ENCODE data around the gene MTMR12. TPM values are rescaled to one million over a fixed set of nuclear protein-coding genes. Genes with fewer than 3 reads are reported as not detected.

Gene MTMR12
- polyA plus RNA-seq, 1 donor (not counting 4 experiments of a cell fraction or from before 2014, with no cell fraction given) = 17.1 TPM

GRCh38 chr5:32304622-32305021, 8.1 kb downstream of the MTMR12 start:
- peaks cover 51% of the 10 kb centered on the region for H3K79me2 ChIP-seq (ENCODE audit: control insufficient read depth, insufficient read depth, low read length)
- no peak for FAIRE-seq
- dilution Hi-C loops (cut with MboI; ENCODE audit: extremely low pct_ligation_motif_present, low sequenced_read_pairs) = no loop called here

GRCh38 chr5:32303755-32304120, 9.0 kb downstream of the MTMR12 start:
- H4K20me1 ChIP-seq (ENCODE audit: control insufficient read depth, extremely low read depth, insufficient read depth, low read length) = peaks cover 3% of the 10 kb centered on the region
- H3K4me3 ChIP-seq (ENCODE audit: control insufficient read depth in 2 of 3, extremely low read depth in 1 of 3, insufficient read depth in 2 of 3, low read depth in 1 of 3, low read length in 3 of 3) = no peak overlapping the region
- no peaks in the 10 kb centered on the region for H3K4me1 ChIP-seq (ENCODE audit: control insufficient read depth, extremely low read depth, insufficient read depth, low read length)
- no peaks in the 10 kb centered on the region for H3K9me1 ChIP-seq (ENCODE audit: control insufficient read depth, extremely low read depth, insufficient read depth, low read length)
- no peak overlapping the region for H3K9ac ChIP-seq (ENCODE audit: control insufficient read depth, extremely low read depth, insufficient read depth, low read length)
- no peaks in the 10 kb centered on the region for H3K36me3 ChIP-seq (ENCODE audit: control insufficient read depth in 2 of 2, extremely low read depth in 1 of 2, insufficient read depth in 2 of 2, low read length in 2 of 2)
- H3K27me3 ChIP-seq (ENCODE audit: control insufficient read depth, extremely low read depth, insufficient read depth, low read length) = no peaks in the 10 kb centered on the region
- DNase-seq (ENCODE audit: low read depth, low spot score) (no peak), FAIRE-seq (no peak)
- H3K4me2 ChIP-seq (ENCODE audit: control insufficient read depth, extremely low read depth, insufficient read depth, low read depth, low read length) = no peak overlapping the region
- no peak overlapping the region for H2AFZ ChIP-seq (ENCODE audit: control insufficient read depth, low read length)
- no peak overlapping the region for H3K27ac ChIP-seq (ENCODE audit: control insufficient read depth, insufficient read depth, low read length)
- no peaks in the 10 kb centered on the region for H3K9me3 ChIP-seq (ENCODE audit: control insufficient read depth, low read depth, low read length)
- dilution Hi-C loops (cut with MboI; ENCODE audit: extremely low pct_ligation_motif_present, low sequenced_read_pairs) = no loop called here
- TF ChIP-seq CTCF (optimal IDR thresholded peaks at IDR 0.05 in 1 of 3, IDR thresholded peaks at IDR 0.05 in 1 of 3, conservative IDR thresholded peaks at IDR 0.05 in 1 of 3; ENCODE audit: extremely low read depth in 1 of 3, insufficient read depth in 2 of 3, low read length in 3 of 3) = no peak
- no peak for TF ChIP-seq EZH2 (IDR thresholded peaks at IDR 0.05; ENCODE audit: low read length)
- H3K79me2 ChIP-seq (ENCODE audit: control insufficient read depth, insufficient read depth, low read length) = peaks cover 55% of the 10 kb centered on the region

More at GRCh38 chr5:32304622-32305021, 8.1 kb downstream of the MTMR12 start:
- Histone ChIP-seq H3K9ac (ENCODE audit: control insufficient read depth, extremely low read depth, insufficient read depth, low read length) (no peak overlapping the region), H4K20me1 (ENCODE audit: control insufficient read depth, extremely low read depth, insufficient read depth, low read length) (peaks cover 3% of the 10 kb centered on the region), H3K9me1 (ENCODE audit: control insufficient read depth, extremely low read depth, insufficient read depth, low read length) (no peaks in the 10 kb centered on the region), H3K4me3 (ENCODE audit: control insufficient read depth in 2 of 3, extremely low read depth in 1 of 3, insufficient read depth in 2 of 3, low read depth in 1 of 3, low read length in 3 of 3) (no peak overlapping the region), H2AFZ (ENCODE audit: control insufficient read depth, low read length) (no peak overlapping the region), H3K27me3 (ENCODE audit: control insufficient read depth, extremely low read depth, insufficient read depth, low read length) (no peaks in the 10 kb centered on the region), H3K36me3 (ENCODE audit: control insufficient read depth in 2 of 2, extremely low read depth in 1 of 2, insufficient read depth in 2 of 2, low read length in 2 of 2) (no peaks in the 10 kb centered on the region), H3K4me1 (ENCODE audit: control insufficient read depth, extremely low read depth, insufficient read depth, low read length) (no peaks in the 10 kb centered on the region), H3K9me3 (ENCODE audit: control insufficient read depth, low read depth, low read length) (no peaks in the 10 kb centered on the region), H3K4me2 (ENCODE audit: control insufficient read depth, extremely low read depth, insufficient read depth, low read depth, low read length) (no peak overlapping the region), H3K27ac (ENCODE audit: control insufficient read depth, insufficient read depth, low read length) (no peak overlapping the region)
- TF ChIP-seq CTCF (optimal IDR thresholded peaks at IDR 0.05 in 1 of 3, IDR thresholded peaks at IDR 0.05 in 1 of 3, conservative IDR thresholded peaks at IDR 0.05 in 1 of 3; ENCODE audit: extremely low read depth in 1 of 3, insufficient read depth in 2 of 3, low read length in 3 of 3) = no peak
- no peak for TF ChIP-seq EZH2 (IDR thresholded peaks at IDR 0.05; ENCODE audit: low read length)
- no peak for DNase-seq (ENCODE audit: low read depth, low spot score)
